Tibial nerve (tissue), 4 donors: ENCODE measurements around the gene GPN1. TPM values are rescaled to one million over a fixed set of nuclear protein-coding genes. Genes with fewer than 3 reads are reported as not detected.

ENCODE experiments used
- DNase-seq, 2 donors: peaks; one replicate each; pipeline ENCODE4 v3.0.0-alpha.2; 2019; ENCODE audit warnings: low spot score in 2 of 2
- H3K27ac ChIP-seq, 4 donors: fragments of 200-600 bp; sonication (generic) in 3 of 4; one replicate each; pipeline ENCODE4 v1.5.1; 2017 to 2019; ENCODE audit warnings: mild to moderate bottlenecking in 1 of 4
- H3K27me3 ChIP-seq, 2 donors: fragments of 200-600 bp; sonication (generic) in 1 of 2; one replicate each; pipeline versions ENCODE4 v1.5.1 to v1.6.0; 2017 to 2019
- H3K36me3 ChIP-seq, 3 donors: fragments of 200-600 bp; sonication (generic); one replicate each; pipeline ENCODE4 v1.5.1; 2018 to 2019
- H3K4me1 ChIP-seq, 4 donors: fragments of 200-600 bp; sonication (generic) in 3 of 4; one replicate each; pipeline ENCODE4 v1.5.1; 2017 to 2019
- H3K4me3 ChIP-seq, 4 donors: fragments of 200-600 bp; sonication (generic) in 3 of 4; one replicate each; pipeline ENCODE4 v1.5.1; 2017 to 2019; ENCODE audit warnings: mild to moderate bottlenecking in 1 of 4, moderate library complexity in 1 of 4
- H3K9me3 ChIP-seq, 4 donors: fragments of 200-600 bp; sonication (generic) in 3 of 4; one replicate each; pipeline ENCODE4 v1.5.1; 2017 to 2019
- CTCF ChIP-seq, 5 experiments: fragments of 200-600 bp in 3 of 5; fragments of 450-650 bp in 2 of 5; sonication (generic) in 3 of 5; IDR thresholded peaks; one replicate each; pipeline ENCODE4 v1.5.1; 2016 to 2019; ENCODE audit warnings: antibody characterized with exemption in 5 of 5, mild to moderate bottlenecking in 3 of 5, moderate library complexity in 2 of 5
- EP300 ChIP-seq, 2 donors: sonication (generic); formaldehyde crosslinking; IDR thresholded peaks; one replicate each; pipeline ENCODE4 v1.6.1; 2017; ENCODE audit warnings: antibody characterized with exemption in 2 of 2, mild to moderate bottlenecking in 1 of 2
- POLR2A ChIP-seq, 2 donors: fragments of 450-650 bp; IDR thresholded peaks; one replicate each; pipeline ENCODE4 v1.6.1; 2017; ENCODE audit warnings: antibody characterized with exemption in 2 of 2, mild to moderate bottlenecking in 2 of 2, moderate library complexity in 2 of 2
- WGBS, 2 donors: methylation state at CpG; one replicate each; pipeline ENCODE4 v1.1.5; 2018; 5-methylcytosine and 5-hydroxymethylcytosine counted together
- total RNA-seq, 4 donors: library from RNA; depleted of rRNA; stranded (reverse); fragments of >200 nt; gene quantifications; one replicate each; pipeline ENCODE4 v1.1.0, GENCODE V29; 2016

Gene GPN1
- total RNA-seq, 4 donors from 2014 or later: 16.3 to 22.2 (median 19.8) TPM

- DNase-seq: no peak
- peaks cover 0 to 100% (median 21%) of the 10 kb centered on the region in 3 donors for H3K36me3 ChIP-seq
- H3K4me1 ChIP-seq: no peaks in the 10 kb centered on the region
- no peaks in the 10 kb centered on the region for H3K9me3 ChIP-seq
- no peak overlapping the region for H3K27ac ChIP-seq
- H3K27me3 ChIP-seq: no peaks in the 10 kb centered on the region
- no peak overlapping the region for H3K4me3 ChIP-seq
- WGBS, 2 donors: 74 to 79% methylated on average over 4 of the region's 4 CpGs
- TF ChIP-seq POLR2A (IDR thresholded peaks at IDR 0.05): no peak
- no peak for TF ChIP-seq CTCF (IDR thresholded peaks at IDR 0.05)
- no peak for TF ChIP-seq EP300 (IDR thresholded peaks at IDR 0.05)
Observed at GRCh38 chr2:27651056-27651455, 22.2 kb downstream of the GPN1 start.

GRCh38 chr2:27652341-27652740 is 23.5 kb downstream of the GPN1 start:
- no peak for DNase-seq
- Histone ChIP-seq H3K4me3 (no peak overlapping the region), H3K36me3 (peaks cover 0 to 100% (median 21%) of the 10 kb centered on the region in 3 donors), H3K27ac (no peak overlapping the region), H3K27me3 (no peaks in the 10 kb centered on the region), H3K4me1 (no peaks in the 10 kb centered on the region), H3K9me3 (no peaks in the 10 kb centered on the region)
- no peak for TF ChIP-seq EP300 (IDR thresholded peaks at IDR 0.05)

- Histone ChIP-seq H3K4me1 (no peaks in the 10 kb centered on the region), H3K36me3 (peaks cover 0 to 100% (median 19%) of the 10 kb centered on the region in 3 donors), H3K4me3 (no peak overlapping the region), H3K27ac (no peak overlapping the region), H3K27me3 (no peaks in the 10 kb centered on the region), H3K9me3 (no peaks in the 10 kb centered on the region)
- WGBS, 2 donors: 72 to 87% methylated on average over 1 of the region's 1 CpG
- no peak for TF ChIP-seq CTCF (IDR thresholded peaks at IDR 0.05)
- TF ChIP-seq POLR2A (IDR thresholded peaks at IDR 0.05): no peak
- no peak for TF ChIP-seq EP300 (IDR thresholded peaks at IDR 0.05)
- DNase-seq: no peak
Observed at GRCh38 chr2:27652790-27653189, 23.9 kb downstream of the GPN1 start.

- H3K36me3 ChIP-seq: peaks cover 0 to 100% (median 15%) of the 10 kb centered on the region in 3 donors
- H3K4me1 ChIP-seq: peaks cover 0 to 3% (median 0%) of the 10 kb centered on the region in 4 donors
Observed at GRCh38 chr2:27653397-27653796, 24.5 kb downstream of the GPN1 start.

GRCh38 chr2:27655155-27655951 is 26.5 kb downstream of the GPN1 start:
- Histone ChIP-seq H3K4me1 (peaks cover 0 to 13% (median 1%) of the 10 kb centered on the region in 4 donors), H3K27me3 (no peaks in the 10 kb centered on the region), H3K4me3 (no peak overlapping the region), H3K27ac (no peak overlapping the region), H3K9me3 (no peaks in the 10 kb centered on the region), H3K36me3 (peaks cover 0 to 100% (median 19%) of the 10 kb centered on the region in 3 donors)
- TF ChIP-seq POLR2A (IDR thresholded peaks at IDR 0.05) (no peak), CTCF (IDR thresholded peaks at IDR 0.05) (no peak), EP300 (IDR thresholded peaks at IDR 0.05) (no peak)
- 83 to 87% methylated on average over 7 of the region's 7 CpGs for WGBS, 2 donors
- DNase-seq: no peak

More at GRCh38 chr2:27653397-27653796, 24.5 kb downstream of the GPN1 start:
- H3K4me3 ChIP-seq: no peak overlapping the region
- TF ChIP-seq POLR2A (IDR thresholded peaks at IDR 0.05): no peak
- TF ChIP-seq CTCF (IDR thresholded peaks at IDR 0.05): no peak
- no peak for TF ChIP-seq EP300 (IDR thresholded peaks at IDR 0.05)
- H3K27me3 ChIP-seq: no peaks in the 10 kb centered on the region
- no peaks in the 10 kb centered on the region for H3K9me3 ChIP-seq
- DNase-seq: no peak
- 90 to 93% methylated on average over 2 of the region's 2 CpGs for WGBS, 2 donors
- H3K27ac ChIP-seq: no peak overlapping the region
